Lung (tissue), 12 donors: ENCODE measurements around the gene FILIP1. TPM values are rescaled to one million over a fixed set of nuclear protein-coding genes. Genes with fewer than 3 reads are reported as not detected.
A peak's percentile ranks its signal among the peaks of the same experiment; 100 is the strongest.

Experiments used
- ATAC-seq: fragments of 200-7000 bp; cut with Tn5 transposase; one replicate; pipeline ENCODE4 v1.9.1; 2020; ENCODE audit warnings: moderate number of reproducible peaks; ENCODE audit not compliant: insufficient read depth, low FRiP score
- DNase-seq, 3 donors: peaks; one replicate each; pipeline ENCODE4 v3.0.0-alpha.2; 2013 to 2017
- H3K27ac ChIP-seq, 2 donors: one replicate each; pipeline ENCODE4 v1.5.1; 2013; ENCODE audit warnings: mild to moderate bottlenecking in 2 of 2, moderate library complexity in 2 of 2, control low read depth in 1 of 2, inconsistent platforms in 1 of 2, low read depth in 1 of 2, low read length in 1 of 2
- H3K27me3 ChIP-seq, 3 donors: one replicate each; pipeline ENCODE4 v1.5.1; 2013; ENCODE audit warnings: low read length in 2 of 3; ENCODE audit not compliant: control insufficient read depth in 3 of 3, insufficient read depth in 3 of 3
- H3K36me3 ChIP-seq, 4 donors: one replicate each; pipeline ENCODE4 v1.5.1; 2013; ENCODE audit warnings: low read length in 4 of 4, mild to moderate bottlenecking in 1 of 4, moderate library complexity in 1 of 4; ENCODE audit not compliant: control insufficient read depth in 4 of 4, insufficient read depth in 4 of 4
- H3K4me1 ChIP-seq, 5 donors: one replicate each; pipeline ENCODE4 v1.5.1; 2013; ENCODE audit warnings: low read length in 5 of 5, mild to moderate bottlenecking in 2 of 5, moderate library complexity in 1 of 5; ENCODE audit not compliant: control insufficient read depth in 5 of 5, insufficient read depth in 5 of 5
- H3K4me3 ChIP-seq: one replicate; pipeline ENCODE4 v1.5.1; 2013; ENCODE audit warnings: mild to moderate bottlenecking, control low read depth, moderate library complexity
- H3K9ac ChIP-seq, 2 donors: one replicate each; pipeline ENCODE4 v1.5.1; 2013; ENCODE audit warnings: low read length in 2 of 2, control low read depth in 1 of 2; ENCODE audit not compliant: insufficient read depth in 1 of 2
- H3K9me3 ChIP-seq, 4 donors: one replicate each; pipeline ENCODE4 v1.5.1; 2013; ENCODE audit warnings: low read length in 3 of 4, mild to moderate bottlenecking in 1 of 4, moderate library complexity in 1 of 4; ENCODE audit not compliant: control insufficient read depth in 4 of 4, insufficient read depth in 3 of 4
- WGBS, 2 donors: extraction: QIAGEN DNeasy Blood & Tissue Kit; methylation state at CpG; one replicate each; pipeline ENCODE4 v1.1.7; 2013; 5-methylcytosine and 5-hydroxymethylcytosine counted together
- polyA plus RNA-seq, 2 donors: library from polyadenylated mRNA; stranded (reverse); fragments of 200-250 nt; gene quantifications; one replicate each; pipeline ENCODE4 v1.2.1, GENCODE V29; 2013
- total RNA-seq, 2 donors: library from RNA; depleted of rRNA in 1 of 2; stranded (reverse); fragments of >200 nt in 1 of 2; gene quantifications; one replicate each; pipeline ENCODE4 v1.2.1, GENCODE V29; 2014 to 2021
- TF ChIP-seq, protein P1 (sequence below): IDR thresholded peaks from 2 replicates; pipeline ENCODE4 v1.5.1; 2012; ENCODE audit warnings: mild to moderate bottlenecking; ENCODE audit errors: control extremely low read depth, extremely low read depth
- donor health status: control.
- donor health status: control.
- donor health status: Bipolar disorder and iron deficiency.
- donor health status: healthy.
- donor health status: DM: yes; HTN: yes; CAD: no.

Gene FILIP1
- total and polyA plus RNA-seq, 4 donors, result 5.6 to 24.1 (median 11.1) TPM

DNA sequence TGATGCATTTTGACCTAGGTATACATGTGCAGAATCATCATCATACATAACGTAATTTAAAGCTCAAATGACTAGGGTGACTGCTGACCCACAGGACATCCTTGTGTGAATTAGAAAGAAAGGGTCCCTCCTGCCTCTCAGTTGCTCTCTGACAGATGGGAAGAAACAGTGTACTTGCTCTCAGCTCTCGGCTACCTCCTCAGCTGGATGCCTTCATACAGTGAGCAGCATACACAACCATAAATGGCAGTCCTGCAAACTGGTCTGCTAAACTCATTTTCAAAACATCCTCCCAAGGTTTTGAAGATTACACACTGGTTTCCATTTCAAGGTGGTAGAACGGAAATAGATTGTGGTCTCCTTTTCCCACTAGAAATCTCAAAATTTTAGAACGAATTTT is 26.3 kb downstream of the FILIP1 start:
- TF ChIP-seq, protein P1, sequence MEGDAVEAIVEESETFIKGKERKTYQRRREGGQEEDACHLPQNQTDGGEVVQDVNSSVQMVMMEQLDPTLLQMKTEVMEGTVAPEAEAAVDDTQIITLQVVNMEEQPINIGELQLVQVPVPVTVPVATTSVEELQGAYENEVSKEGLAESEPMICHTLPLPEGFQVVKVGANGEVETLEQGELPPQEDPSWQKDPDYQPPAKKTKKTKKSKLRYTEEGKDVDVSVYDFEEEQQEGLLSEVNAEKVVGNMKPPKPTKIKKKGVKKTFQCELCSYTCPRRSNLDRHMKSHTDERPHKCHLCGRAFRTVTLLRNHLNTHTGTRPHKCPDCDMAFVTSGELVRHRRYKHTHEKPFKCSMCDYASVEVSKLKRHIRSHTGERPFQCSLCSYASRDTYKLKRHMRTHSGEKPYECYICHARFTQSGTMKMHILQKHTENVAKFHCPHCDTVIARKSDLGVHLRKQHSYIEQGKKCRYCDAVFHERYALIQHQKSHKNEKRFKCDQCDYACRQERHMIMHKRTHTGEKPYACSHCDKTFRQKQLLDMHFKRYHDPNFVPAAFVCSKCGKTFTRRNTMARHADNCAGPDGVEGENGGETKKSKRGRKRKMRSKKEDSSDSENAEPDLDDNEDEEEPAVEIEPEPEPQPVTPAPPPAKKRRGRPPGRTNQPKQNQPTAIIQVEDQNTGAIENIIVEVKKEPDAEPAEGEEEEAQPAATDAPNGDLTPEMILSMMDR, result no peak
- 87 to 88% methylated on average over 4 of the region's 4 CpGs for WGBS, 2 donors

DNA sequence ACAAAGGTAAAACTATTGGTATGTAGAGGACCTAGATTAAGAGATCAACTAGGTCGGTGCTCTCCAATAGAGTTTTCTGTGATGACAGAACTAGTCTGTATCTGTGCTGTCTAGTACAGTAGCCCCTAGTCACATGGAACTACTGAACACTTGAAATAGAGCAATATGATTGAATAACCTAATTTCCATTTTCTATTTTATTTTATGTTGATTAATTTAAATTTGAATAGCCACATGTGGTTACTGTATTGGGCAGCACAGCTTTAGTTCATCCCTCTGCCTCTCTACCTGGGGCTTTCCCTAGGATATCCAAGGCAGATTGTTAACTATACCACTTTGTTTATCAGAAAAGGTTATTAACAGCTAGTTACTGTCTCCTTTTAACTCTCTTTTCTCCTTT is 27.0 kb downstream of the FILIP1 start:
- H3K27me3 ChIP-seq, result no peaks in the 10 kb centered on the region
- no peak overlapping the region for H3K27ac ChIP-seq
- no peaks in the 10 kb centered on the region for H3K9me3 ChIP-seq
- no peak overlapping the region for H3K4me3 ChIP-seq
- no peak for DNase-seq
- WGBS, 2 donors, result 93 to 100% methylated on average over 1 of the region's 1 CpG
- H3K4me1 ChIP-seq, result peaks cover 0 to 33% (median 17%) of the 10 kb centered on the region in 5 donors
- no peak overlapping the region for H3K9ac ChIP-seq
- ATAC-seq, result no peak
- TF ChIP-seq, protein P1, result no peak
- no peaks in the 10 kb centered on the region for H3K36me3 ChIP-seq

More for the DNA sequence above, 26.3 kb downstream of the FILIP1 start:
- no peaks in the 10 kb centered on the region for H3K9me3 ChIP-seq
- no peak overlapping the region for H3K9ac ChIP-seq
- DNase-seq, result no peak
- H3K27me3 ChIP-seq, result no peaks in the 10 kb centered on the region
- ATAC-seq, result no peak
- H3K4me3 ChIP-seq, result no peak overlapping the region
- no peak overlapping the region for H3K27ac ChIP-seq
- H3K4me1 ChIP-seq, result peaks cover 0 to 28% (median 17%) of the 10 kb centered on the region in 5 donors
- H3K36me3 ChIP-seq, result no peaks in the 10 kb centered on the region

DNA sequence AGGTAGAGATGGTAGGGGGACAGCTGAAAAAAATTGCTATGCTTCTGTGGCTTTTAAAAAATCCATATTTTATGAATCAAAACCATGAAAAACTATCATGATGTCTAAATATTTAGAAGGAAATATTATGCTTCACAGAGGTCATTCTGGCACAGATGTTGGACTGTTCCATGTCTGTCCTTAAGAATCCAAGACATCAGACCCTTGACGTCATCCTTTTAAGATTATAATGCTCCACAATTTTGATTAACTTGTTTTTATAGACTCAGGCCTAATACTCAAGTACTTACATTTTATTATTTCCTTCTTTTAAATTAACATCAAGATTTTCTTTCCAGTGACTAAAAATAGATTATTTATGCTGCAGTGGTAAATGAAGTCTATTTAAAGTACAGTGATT is 29.7 kb downstream of the FILIP1 start:
- H3K27me3 ChIP-seq, result no peaks in the 10 kb centered on the region
- DNase-seq (peak in 1 of 3 donors; percentile 50), ATAC-seq (no peak)
- peak overlapping the region in 1 of 2 donors; percentile 33 for H3K9ac ChIP-seq
- peaks cover 4 to 56% (median 26%) of the 10 kb centered on the region in 5 donors for H3K4me1 ChIP-seq
- H3K27ac ChIP-seq, result no peak overlapping the region
- TF ChIP-seq, protein P1, result no peak
- no peaks in the 10 kb centered on the region for H3K9me3 ChIP-seq
- WGBS, 2 donors, result 45 to 76% methylated on average over 1 of the region's 1 CpG
- no peak overlapping the region for H3K4me3 ChIP-seq
- no peaks in the 10 kb centered on the region for H3K36me3 ChIP-seq

DNA sequence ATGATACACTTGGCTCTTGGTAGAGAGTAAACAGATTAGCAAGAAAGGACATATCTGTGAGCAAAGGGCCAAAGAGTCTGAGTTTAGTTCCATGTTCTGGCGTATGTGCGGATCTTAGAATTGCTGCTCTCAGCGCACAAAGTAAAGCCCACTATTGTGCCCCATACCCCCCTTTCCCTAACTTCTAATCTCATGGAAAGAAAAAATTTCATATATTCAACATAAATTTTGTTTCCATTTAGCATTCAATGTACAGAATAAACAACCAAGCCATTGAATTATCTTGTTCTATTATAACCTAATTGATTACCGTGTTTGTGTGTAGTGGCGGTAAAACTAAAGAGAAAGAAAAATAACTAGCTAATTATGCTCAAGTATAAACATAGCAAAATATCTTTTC is 30.5 kb downstream of the FILIP1 start:
- Histone ChIP-seq H3K9me3 (no peaks in the 10 kb centered on the region), H3K4me3 (no peak overlapping the region), H3K27me3 (no peaks in the 10 kb centered on the region), H3K27ac (peak overlapping the region in 1 of 2 donors; percentile 16), H3K4me1 (peaks cover 4 to 58% (median 30%) of the 10 kb centered on the region in 5 donors), H3K9ac (peak overlapping the region in 1 of 2 donors; percentile 56), H3K36me3 (no peaks in the 10 kb centered on the region)
- DNase-seq (peak in 2 of 3 donors; percentile 69 to 70), ATAC-seq (no peak)
- 88 to 94% methylated on average over 5 of the region's 5 CpGs for WGBS, 2 donors
- TF ChIP-seq, protein P1, result no peak
